SK-N-MC (cell line): ENCODE results near the gene LOC128125822.

Source experiments
- EZH2 ChIP-seq: fragments of 200-600 bp; sonication (generic); IDR thresholded peaks from one replicate; pipeline ENCODE4 v1.6.1; 2017; ENCODE audit warnings: antibody characterized with exemption
- POLR2AphosphoS5 ChIP-seq: IDR thresholded peaks from 2 replicates; pipeline ENCODE4 v1.6.1; 2012; ENCODE audit warnings: mild to moderate bottlenecking, low read depth, low read length, borderline replicate concordance

DNA sequence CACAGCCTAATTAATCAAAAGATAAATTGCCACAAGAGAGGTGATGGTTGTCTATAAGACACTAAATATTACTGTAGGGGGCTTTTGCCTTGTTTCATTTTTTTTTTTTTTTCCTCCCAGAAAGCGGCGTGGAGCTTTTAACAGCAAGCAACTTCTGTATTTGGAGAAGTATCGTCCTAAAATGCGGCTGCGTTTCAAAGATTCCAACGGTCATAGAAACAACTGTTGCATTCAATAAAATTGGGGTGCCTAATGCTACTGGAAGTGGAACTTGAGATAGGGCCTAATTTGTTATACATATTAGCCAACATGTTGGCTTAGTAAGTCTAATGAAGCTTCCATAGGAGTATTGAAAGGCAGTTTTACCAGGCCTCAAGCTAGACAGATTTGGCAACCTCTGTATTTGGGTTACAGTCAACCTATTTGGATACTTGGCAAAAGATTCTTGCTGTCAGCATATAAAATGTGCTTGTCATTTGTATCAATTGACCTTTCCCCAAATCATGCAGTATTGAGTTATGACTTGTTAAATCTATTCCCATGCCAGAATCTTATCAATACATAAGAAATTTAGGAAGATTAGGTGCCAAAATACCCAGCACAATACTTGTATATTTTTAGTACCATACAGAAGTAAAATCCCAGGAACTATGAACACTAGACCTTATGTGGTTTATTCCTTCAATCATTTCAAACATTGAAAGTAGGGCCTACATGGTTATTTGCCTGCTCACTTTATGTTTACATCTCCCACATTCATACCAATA is 7.8 kb downstream of the LOC128125822 start:
- no peak for TF ChIP-seq POLR2AphosphoS5
- TF ChIP-seq EZH2 = no peak
